GM18867 (cell line): ENCODE measurements around the gene SLC23A3.

Source experiments
- ATAC-seq: cut with Tn5 transposase; IDR thresholded peaks from one replicate; pipeline ENCODE4 v1.9.1; 2021; ENCODE audit warnings: mild to moderate bottlenecking, moderate library complexity; ENCODE audit not compliant: unreplicated experiment

The SLC23A3 gene

DNA sequence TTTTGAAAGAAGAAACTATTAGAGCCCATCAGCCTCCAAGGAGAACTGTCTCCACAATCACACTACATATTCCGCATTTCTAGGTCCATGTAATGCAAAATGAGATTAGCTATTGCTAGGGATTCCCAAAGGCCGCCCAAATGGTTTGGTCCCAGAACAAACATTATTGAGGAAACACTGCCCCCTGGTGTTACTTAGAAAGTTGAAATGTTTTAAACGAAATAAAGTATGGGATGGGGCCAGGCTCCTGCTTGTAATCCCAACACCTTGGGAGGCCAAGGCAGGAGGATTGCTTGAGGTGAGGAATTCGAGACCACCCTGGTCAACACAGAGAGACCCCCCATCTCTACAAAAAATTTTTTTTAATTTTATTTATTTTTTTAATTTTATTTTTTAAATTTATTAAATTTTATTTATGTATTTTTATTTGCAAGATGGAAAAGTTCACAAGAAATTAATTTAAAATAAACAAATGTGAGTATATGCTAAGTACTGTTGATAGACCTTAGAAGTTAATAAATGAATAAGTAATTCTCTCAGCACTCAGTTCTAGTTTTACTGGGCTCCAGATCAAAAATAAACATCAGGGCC, 14.7 kb downstream of the SLC23A3 start:
- peak; percentile 42 for ATAC-seq

DNA sequence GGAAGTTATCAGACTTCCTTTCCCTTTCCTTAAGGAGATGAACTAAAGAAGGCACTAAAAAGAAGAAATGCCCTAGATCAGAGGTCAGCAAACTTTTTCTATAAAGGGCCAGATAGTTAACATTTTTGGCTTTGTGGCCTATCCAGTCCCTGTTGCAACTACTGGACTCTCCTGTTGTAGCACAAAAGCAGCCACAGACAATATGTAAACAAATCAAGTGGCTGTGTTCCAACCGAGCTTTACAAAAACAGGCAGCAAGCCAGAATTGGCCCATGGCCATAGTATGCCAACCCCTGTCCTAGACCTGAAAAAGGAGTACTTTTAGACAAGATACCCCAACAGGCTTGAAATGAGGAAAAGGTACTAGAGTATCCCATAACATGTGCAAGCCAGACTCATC, 20.2 kb downstream of the SLC23A3 start:
- ATAC-seq, result no peak

DNA sequence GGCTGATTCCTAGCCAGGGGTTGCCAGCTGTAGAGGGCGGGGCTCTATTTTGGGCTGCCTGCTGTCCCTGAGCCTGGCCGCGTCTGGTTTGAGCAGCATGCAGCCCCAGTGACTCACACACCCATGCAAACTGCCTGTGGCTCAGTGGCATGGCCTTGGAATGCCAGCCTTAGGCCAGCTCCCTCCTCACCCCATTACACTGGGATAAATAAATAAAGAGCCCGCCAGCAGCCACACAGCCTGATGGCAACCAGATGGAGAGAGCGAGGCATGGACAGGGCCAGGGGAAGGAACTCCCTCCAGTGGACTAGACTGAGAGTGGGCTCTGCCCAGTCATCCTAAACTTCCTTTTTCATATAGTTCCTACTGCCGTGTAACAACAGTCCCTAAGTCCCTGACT, 27.5 kb downstream of the SLC23A3 start:
- no peak for ATAC-seq

DNA sequence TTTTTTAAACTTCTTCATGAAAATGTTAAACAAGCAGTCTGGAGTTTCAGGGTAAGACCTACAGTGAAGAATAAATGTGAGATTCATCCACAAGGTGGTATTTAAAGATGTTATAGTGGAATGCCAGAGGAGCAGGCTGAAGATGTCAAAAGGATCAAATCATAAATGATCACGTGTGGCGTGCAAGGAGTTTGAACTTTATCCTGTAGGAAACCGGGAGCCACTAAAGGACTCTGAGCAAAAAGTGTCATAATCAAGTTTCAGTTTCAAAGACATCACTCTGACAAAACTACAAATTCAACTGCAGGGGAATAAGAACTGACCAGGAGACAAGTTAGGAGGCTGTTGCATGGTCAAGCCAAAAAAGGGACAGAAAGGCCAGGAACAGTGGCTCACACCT, 29.1 kb downstream of the SLC23A3 start:
- ATAC-seq, result no peak

DNA sequence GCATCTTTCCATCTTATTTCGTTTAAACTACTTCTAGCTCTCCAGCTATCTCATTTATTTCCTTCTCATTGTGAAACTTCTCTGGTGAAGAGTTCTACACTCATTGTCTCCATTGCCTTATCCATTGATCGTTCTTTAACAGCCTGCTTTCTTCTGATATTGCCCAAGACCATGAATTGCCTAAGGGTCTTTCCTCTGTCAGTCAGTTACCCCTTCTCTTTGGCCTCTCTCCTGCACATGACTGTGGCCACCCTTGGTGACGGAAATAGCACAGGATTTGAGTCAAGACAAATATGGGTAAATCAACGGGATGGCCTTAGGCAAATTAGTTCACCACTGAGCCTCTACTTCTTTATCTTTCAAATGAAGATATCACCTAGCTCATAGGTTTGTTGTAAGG, 35.9 kb downstream of the SLC23A3 start:
- no peak for ATAC-seq

DNA sequence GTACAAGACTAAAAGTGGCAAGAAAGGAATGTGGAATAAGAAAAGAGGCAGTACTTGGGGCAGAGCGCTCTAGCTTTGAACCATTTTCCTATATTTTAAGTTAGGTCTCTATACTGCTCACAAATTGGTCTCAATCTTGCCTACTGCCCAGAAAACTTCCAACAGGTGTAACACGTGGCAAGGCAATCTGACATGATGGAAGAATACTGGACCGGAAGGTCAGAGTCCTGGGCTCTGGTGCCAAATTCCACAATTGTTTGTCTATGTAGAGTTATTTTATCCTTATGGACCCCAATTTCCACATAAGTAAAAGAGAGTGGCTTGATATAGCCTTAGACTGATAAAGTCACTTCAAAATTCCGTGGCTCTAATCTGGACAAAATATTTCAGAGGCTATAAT, 38.1 kb downstream of the SLC23A3 start:
- ATAC-seq, result no peak

DNA sequence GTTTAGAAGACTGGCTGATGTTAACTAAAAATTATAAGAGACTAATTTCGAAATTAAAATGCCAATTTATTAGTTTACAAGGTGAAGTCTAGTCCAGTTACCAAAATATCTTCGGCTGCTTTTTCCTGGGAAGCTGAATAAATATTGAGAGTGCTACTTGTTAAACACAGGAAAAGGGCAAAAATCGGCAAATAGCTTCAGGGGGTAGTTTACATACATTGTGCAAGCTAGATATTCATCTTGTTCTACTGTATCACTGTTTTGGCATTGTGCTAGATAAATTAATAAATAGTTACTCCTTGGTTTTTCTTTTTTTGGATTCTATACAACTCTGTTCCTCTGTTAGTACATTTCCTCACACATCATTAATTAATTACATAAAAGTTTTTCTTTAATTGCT, 38.5 kb downstream of the SLC23A3 start:
- ATAC-seq, result no peak

DNA sequence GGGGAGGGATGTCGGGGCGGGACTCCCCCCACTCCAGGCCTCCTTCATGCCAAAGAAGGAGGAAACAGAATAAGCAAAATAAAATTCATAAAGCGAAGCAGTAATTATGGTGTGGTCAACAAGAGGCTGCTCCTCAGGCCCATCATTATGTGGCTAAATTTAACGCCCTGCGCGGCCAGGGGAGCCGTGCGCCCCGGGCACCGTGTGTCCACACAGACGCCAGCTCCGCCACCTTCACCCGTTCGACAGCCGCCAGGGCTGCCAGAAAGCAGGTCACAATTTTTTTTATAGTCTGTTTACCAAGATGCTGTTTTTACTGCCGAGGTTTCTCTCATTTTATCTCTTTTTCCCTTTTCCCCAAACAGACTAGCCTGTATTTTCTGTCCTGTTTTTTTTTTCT, 40.2 kb downstream of the SLC23A3 start:
- no peak for ATAC-seq

DNA sequence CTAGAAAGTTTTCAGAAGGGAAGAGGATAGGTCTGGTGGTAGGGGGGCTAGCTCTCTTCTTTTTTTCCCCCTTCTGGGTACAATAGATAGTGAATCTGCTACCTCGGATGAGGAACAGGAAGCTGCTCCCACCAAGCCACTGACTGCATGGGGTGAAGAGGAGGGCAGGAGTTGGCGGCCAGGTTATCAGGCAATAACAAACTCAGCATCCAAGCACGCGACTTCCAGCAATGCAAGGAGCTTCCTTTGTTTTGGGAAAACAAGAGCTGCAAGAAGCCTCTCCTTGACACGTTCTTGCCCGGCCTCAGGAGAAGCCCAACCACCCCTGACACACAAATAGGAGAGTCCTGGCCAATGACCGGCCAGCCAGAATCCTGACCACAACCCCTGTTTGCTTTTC, 41.4 kb downstream of the SLC23A3 start:
- ATAC-seq, result no peak

DNA sequence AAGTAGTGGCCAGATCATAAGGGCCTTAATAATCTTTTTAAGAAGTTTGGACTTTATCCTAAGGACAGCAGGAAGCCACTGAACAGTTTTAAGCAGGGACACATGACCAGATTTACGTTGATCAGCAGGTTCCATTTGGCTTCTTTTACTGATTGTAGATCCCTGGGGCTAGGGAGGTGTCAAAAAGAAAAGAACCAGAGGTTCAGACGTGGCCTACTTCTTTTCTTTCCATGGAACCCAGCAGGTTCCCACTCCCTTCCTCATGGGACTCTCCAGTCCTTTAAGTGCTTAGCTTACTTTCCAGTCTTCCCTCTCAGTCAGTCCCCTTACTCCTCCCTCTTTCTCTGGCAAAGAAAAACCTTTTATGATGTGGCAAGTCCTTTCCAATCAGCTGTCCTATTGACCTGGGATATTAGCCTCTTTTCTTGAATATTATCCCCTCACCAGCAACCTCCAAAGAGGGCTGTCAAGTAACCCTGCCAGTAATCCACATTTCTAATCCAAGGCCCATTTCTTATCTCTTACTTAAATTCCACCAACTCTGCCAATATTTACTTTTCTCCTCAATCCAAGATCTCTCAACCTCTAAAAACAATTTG, 42.7 kb downstream of the SLC23A3 start:
- ATAC-seq, result no peak

DNA sequence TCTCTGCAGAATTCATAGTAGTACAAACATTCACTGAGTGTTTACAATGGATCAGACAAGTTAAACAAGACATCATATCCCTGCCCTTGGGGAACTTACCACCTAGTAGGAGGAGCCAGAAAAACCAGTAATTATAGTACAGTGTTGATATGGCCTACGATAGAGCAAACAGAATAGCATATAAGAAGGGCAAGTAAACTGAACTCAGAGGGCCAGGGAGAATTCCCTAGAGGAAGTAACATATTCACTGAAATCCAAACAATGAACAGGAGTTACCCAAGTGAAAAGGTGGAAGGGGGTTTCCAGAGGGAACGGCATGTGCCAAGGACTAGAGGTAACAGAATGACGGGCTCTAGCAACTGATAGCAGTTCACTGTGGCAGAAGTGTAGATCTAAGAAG, 43.3 kb downstream of the SLC23A3 start:
- ATAC-seq, result no peak

DNA sequence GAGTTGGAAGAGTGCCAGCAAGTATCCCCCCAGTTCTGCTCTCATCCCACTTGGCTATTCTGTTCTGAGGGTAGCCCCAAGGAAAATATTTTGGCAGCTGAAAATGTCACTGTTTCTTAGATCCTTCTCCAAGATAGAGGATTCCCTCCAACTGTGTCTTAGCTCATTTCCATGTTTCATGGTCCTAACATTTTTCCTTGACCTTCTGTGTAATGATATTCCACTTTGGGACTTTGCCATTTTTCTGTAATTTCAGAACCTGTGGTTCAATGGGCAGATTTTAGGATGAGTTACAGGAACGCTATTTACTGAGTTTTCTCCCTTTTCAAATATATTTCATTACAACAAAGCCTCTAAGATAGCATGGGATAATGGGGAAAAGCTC, 44.0 kb downstream of the SLC23A3 start:
- ATAC-seq, result no peak

DNA sequence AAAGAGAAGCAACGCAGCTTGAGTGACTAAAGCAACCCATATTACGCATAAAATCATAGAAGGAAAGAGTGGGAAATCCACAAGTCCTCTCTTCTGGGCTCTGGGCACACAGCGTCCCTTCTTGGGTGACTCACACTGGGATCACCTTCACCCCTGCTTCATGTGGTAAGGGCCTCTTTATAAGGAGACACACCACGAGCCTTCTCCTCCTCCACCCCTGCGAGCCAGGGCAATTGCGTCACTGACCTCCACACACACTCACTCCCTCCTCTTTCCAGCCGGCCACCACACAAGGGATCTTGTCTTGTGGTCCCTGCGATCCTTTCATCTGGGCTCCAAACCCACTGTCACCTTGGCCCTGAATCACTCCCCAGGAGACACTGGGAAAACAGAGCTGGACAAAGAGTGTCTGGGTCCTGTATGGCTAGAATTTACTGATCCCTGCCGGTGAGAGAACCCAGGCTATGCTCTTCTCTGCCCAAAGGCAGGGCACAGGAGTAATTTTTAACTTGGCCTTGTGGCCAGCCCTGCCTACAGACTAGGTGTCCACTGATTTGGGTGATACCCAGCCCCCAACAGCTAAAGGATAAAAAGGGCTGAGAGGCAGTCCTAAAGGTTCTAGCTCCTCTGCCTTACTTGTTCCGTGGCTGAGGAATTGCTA, 44.5 kb downstream of the SLC23A3 start:
- no peak for ATAC-seq

DNA sequence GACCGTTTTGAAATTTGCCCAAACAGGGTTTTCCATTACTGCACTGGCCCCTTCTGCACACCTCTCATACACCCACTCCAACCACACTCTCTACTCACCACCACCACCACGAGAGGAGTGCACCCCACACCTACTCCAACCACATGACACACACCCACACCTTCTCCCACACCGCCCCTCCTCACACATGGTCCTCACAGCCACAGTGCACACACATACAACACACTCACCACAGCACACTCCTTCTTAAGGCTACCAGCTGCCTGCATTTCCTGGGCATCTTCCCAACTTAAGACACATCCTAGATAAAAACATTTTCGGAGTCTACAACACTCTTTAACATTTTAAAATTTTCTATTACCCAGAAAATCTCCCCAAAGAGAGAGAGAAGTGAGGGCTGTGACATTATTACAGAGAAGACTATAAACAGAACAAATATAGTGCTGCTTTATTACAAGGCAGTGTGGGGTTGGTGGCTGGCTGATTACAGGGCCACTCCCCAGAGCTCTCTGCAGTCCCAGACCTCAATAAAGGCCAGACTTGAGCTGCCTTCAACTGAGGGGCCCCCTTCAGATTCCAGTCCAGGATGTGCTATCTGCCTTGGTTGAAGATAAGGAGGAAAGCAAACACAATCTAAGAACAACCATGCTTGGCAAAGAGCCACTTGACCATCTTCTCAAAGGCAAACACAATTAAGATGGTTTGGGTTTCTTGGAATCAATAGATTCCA, 45.3 kb downstream of the SLC23A3 start:
- ATAC-seq, result no peak

DNA sequence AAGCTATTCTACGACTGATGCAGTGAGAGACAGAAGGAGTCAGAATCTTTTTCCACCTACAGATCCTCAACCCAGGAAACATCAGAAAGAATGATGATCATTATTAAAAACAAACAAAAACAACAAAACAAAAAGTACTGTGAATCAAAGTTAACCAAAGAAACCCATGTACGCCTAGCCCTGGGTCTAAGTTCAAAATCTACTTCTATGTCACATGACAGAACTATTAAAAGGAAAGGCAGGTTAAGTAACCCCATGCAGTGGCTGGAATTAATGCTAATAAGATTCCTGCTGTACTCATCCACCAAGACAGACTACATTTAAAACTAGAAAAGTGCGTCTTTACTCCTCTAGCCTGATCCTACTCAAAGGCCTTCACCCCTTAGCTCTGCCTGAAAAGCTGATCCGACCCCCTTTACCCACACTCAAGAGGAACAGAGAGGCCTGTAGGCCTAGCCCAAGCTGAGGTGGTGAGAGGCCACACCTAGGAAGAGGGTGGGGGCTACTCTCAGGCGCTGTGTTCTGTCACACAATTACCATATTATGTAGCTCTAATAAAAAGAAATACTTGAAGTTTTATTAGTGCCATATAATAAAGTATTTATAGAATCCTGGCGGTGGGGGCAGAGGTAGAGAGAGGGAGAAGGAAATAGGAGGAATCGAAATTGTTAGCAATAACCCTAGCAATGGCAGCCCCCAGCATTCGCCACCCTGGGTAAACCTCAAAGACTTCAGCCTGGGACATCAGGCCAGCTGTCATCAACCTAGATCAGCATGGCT, 46.3 kb downstream of the SLC23A3 start:
- ATAC-seq, result no peak

DNA sequence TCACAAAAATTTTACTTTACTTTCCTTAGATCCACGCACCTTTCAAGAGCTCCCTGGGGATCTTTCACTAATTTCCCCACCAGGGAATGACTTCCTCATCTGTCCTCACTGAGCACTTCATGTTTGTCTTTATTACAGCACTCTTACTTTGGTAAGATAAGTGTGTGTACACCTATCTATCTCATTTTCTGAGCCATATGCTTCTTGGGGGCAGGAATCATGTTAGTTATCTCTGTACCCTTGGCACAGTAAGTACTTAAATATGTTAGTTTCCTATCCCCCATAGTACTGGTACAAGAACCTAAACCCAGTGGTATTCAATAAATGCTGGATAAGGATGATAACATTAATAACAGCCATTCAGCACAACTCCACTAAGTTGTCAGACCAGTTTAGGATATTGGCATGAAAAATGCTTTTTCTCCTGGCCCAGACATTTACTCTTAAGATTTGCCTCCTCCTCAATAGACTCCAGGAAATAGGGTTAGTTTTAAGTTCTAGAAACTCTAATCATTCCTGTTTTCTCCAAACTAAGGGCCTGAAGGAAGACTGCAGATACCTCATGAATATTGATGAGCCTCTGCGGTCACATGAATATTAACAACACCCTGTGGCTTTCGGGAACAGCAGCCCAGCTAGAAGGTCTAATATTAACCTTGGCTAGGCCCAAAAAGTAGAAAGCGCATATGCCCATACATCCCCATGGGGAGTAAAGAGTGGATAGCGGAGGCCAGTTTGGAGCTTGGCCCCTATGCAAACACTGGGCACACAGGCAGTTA, 47.4 kb downstream of the SLC23A3 start:
- no peak for ATAC-seq

DNA sequence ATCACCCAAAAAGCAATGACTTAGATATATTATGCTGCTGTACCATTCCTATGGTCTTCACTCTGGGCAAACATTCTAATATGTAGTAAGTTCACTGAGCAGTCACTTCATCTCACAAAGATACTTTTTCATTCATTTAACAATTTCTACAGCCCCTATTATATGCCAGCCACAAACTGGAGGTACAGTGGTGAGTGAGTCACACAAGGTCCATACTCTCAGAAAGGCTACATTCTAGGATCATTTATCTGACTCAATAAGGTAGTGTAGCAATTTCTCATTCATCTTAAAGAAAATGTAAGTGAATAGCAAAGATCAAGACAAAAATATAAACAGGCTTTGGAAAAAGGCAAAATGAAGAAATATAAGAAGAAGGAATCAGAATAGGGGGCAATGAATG, 49.7 kb downstream of the SLC23A3 start:
- ATAC-seq, result no peak

DNA sequence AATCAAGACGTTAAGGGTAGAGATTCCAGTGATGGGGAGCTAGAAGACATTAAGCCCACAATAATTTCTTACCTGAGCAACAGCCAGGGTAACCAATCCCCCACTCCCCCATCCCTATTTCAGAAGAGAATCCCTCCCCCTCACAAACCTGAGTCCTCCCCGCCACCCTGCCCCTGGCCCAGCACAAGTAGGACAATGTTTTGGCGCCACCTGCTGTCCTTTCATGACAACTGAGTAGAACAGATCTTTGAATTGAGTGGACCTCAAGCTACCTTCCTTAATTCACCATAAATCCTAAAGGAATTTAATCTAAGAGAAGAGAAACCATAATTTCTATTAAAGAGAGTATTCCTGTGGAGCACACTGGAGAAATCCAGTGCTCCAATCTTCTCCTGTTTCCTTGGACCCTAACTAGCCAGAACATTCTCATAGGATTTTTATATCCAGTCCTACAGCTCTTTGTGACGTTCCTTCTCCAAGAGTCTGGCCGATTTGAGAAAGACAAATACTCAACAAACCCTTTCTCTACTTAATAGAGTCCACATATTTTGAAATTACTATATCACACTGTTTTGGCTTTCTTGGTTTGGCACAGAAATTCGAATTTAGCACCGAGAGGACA, 50.3 kb downstream of the SLC23A3 start:
- ATAC-seq, result no peak

DNA sequence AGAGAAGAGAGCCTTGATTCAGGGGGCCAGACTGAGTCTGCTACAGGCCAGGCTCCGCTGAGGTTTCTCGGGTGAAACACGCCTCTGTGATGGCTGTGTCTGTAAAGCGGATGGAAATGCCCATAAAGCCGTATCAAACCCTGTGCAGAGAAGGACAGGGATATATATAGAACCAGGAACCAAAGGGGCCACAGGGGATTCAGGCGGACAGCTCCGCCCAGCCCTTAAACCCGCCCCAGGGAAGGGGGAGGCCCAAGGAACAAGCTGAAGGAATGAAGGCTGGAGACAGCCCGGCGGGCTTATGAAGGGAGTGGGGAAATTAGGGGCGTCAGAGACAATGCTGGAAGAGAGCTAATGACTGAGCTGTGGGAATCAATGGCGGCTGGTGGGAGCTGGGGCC, 51.3 kb downstream of the SLC23A3 start:
- no peak for ATAC-seq
